Heart right ventricle (tissue), 16 donors: ENCODE measurements around the gene NBPF8. TPM values are rescaled to one million over a fixed set of nuclear protein-coding genes. Genes with fewer than 3 reads are reported as not detected.
A peak's percentile ranks its signal among the peaks of the same experiment; 100 is the strongest.
"Not testable (repeated sequence)": the region's sequence is repeated elsewhere in the genome, so short reads cannot be mapped to it uniquely, and the experiment has no call there.

Source experiments
- ATAC-seq, 8 donors: fragments of 200-7000 bp; cut with Tn5 transposase; one replicate each; pipeline ENCODE4 v1.9.1; 2020; ENCODE audit warnings: mild to moderate bottlenecking in 8 of 8, moderate library complexity in 8 of 8, moderate number of reproducible peaks in 1 of 8
- DNase-seq, 2 donors: peaks; one replicate each; pipeline ENCODE4 v3.0.0-alpha.2; 2020
- H3K27ac ChIP-seq, 10 donors: fragments of 200-600 bp; sonication (generic) in 2 of 10; one replicate each; pipeline versions ENCODE4 v1.5.0 to v1.8.0; 2020 to 2022; ENCODE audit warnings: mild to moderate bottlenecking in 3 of 10
- H3K27me3 ChIP-seq, 7 donors: fragments of 200-600 bp; one replicate each; pipeline ENCODE4 v1.8.0; 2021 to 2022; ENCODE audit warnings: mild to moderate bottlenecking in 2 of 7
- H3K36me3 ChIP-seq, 9 donors: fragments of 200-600 bp; sonication (generic) in 1 of 9; one replicate each; pipeline versions ENCODE4 v1.5.0 to v1.8.0; 2020 to 2022; ENCODE audit warnings: mild to moderate bottlenecking in 2 of 9
- H3K4me1 ChIP-seq, 9 donors: fragments of 200-600 bp; sonication (generic) in 1 of 9; one replicate each; pipeline versions ENCODE4 v1.5.0 to v1.8.0; 2020 to 2022; ENCODE audit warnings: mild to moderate bottlenecking in 4 of 9
- H3K4me3 ChIP-seq, 10 donors: fragments of 200-600 bp; sonication (generic) in 2 of 10; one replicate each; pipeline versions ENCODE4 v1.5.0 to v1.8.0; 2020 to 2022; ENCODE audit warnings: mild to moderate bottlenecking in 7 of 10, moderate library complexity in 2 of 10
- H3K9me3 ChIP-seq, 11 donors: fragments of 200-600 bp in 10 of 11; sonication (generic) in 2 of 11; one replicate each; pipeline versions ENCODE4 v1.5.0 to v1.8.0; 2013 to 2022; ENCODE audit warnings: mild to moderate bottlenecking in 2 of 11, control low read depth in 1 of 11, moderate library complexity in 1 of 11
- CTCF ChIP-seq, 9 donors: fragments of 200-600 bp; sonication (generic) in 2 of 9; IDR thresholded peaks; one replicate each; pipeline versions ENCODE4 v1.5.0 to v1.8.0; 2021 to 2022; ENCODE audit warnings: antibody characterized with exemption in 9 of 9, mild to moderate bottlenecking in 5 of 9, moderate library complexity in 1 of 9
- WGBS, 2 donors: extraction: QIAGEN DNeasy Blood & Tissue Kit; methylation state at CpG; one replicate each; pipeline ENCODE4 v1.1.7; 2013; ENCODE audit warnings: inconsistent platforms in 1 of 2; 5-methylcytosine and 5-hydroxymethylcytosine counted together
- intact Hi-C, 10 donors: fragments of 100-400 bp; cut with DNase I; formaldehyde crosslinking; loops; one replicate each; pipeline versions ENCODE4 v1.11.1 to v1.14.2; 2022
- polyA plus RNA-seq, 2 donors: library from polyadenylated mRNA; stranded (reverse); fragments of 200-250 nt; gene quantifications; one replicate each; pipeline ENCODE4 v1.2.3, GENCODE V29; 2013
- total RNA-seq, 10 donors: library from RNA; stranded (reverse); fragmentation: NEBNext Ultra II Directional in 3 of 10; extraction: Animal tissue kit (Norgen Biotek cat#: 25700) in 3 of 10; gene quantifications; one replicate each; pipeline versions ENCODE4 v1.2.1 to v1.2.4, GENCODE V29; 2021 to 2023
- donor health status: Arrhythmogenic right ventricular cardiomyopathy.
- donor health status: ischemic (EF 13 %, LVEDD 7.1; RV severe dilation, severe dysfunction).
- donor health status: healthy with polysubstance abuse.
- donor health status: DM: no; HTN: yes; CAD: no.
- donor health status: DM: no; HTN: no; CAD: no.
- donor health status: ischemic (EF 25% LVEDD 6.9; RV normal size, moderate dysfunction).
- donor health status: ischemic (EF 25% LVEDD 5.7; RV mildly dilated, moderate dysfunction).
- donor health status: healthy.
- donor health status: DM: yes; HTN: yes; CAD: no.
- donor health status: Ischemic cardiomyopathy.
- donor health status: ischemic (EF 35%, LVEDD 5.7; RV mildly dilated, moderate dysfunction).
- donor health status: nonischemic (EF 11% LVEDD 7.7; RV severe dilation, severe dysfunction).
- donor health status: DM: yes; HTN: yes; CAD: no.
- donor health status: PGD.
- donor health status: ischemic (EF 29% LVEDD 5.4; RV normal size, mild dysfunction).
- donor health status: nonischemic (EF 23%, LVEDD 6.1; RV moderate dilation, normal function).

NBPF8 gene
- total and polyA plus RNA-seq, 12 donors = 1.5 to 6.7 (median 2.2) TPM

DNA sequence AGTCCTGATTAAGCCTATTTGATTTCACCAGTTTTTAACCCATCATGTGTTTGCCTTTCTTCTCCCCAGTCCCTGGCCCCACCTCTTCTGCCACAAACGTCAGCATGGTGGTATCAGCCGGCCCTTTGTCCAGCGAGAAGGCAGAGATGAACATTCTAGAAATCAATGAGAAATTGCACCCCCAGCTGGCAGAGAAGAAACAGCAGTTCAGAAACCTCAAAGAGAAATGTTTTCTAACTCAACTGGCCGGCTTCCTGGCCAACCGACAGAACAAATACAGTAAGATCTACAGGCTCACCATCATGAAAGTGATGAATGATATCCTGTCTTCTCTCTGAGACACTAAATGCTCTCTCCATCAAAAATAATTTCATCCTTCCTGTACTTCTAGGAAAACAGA, 34.3 kb downstream of the NBPF8 start:
- H3K9me3 ChIP-seq, ATAC-seq, DNase-seq, H3K4me1 ChIP-seq, H3K4me3 ChIP-seq, H3K27ac ChIP-seq, H3K27me3 ChIP-seq, intact Hi-C loops: not testable (repeated sequence)
- WGBS, 2 donors = 15 to 32% methylated on average over 2 of the region's 5 CpGs
- H3K36me3 ChIP-seq = peaks cover 0 to 12% (median 0%) of the 10 kb centered on the region in 9 donors
- TF ChIP-seq CTCF (IDR thresholded peaks at IDR 0.05) = peak in 2 of 9 donors; percentile 7 to 11

Other genes starting within 250 kb of the NBPF8 start
- 10 to 100 TPM; 12.9 to 18.5 (median 15.5) TPM for gene SEC22B, start 238.5 kb upstream of the NBPF8 start, total RNA-seq
- 10 to 100 TPM; 12.1 to 14.7 TPM for gene SEC22B, start 238.5 kb upstream of the NBPF8 start, polyA plus RNA-seq